WTC11 (cell line): ENCODE measurements around the gene FAM174B. TPM values are rescaled to one million over a fixed set of nuclear protein-coding genes. Genes with fewer than 3 reads are reported as not detected.

ENCODE experiments used
- ATAC-seq: fragments of 200-7000 bp; cut with Tn5 transposase; 2 replicates; pipeline ENCODE4 v1.10.0; 2021; ENCODE audit warnings: mild to moderate bottlenecking, moderate library complexity
- CTCF ChIA-PET: fragments of 300-600 bp; sonication (Branson Sonifier 250); formaldehyde crosslinking; loops from one replicate; lab custom pipeline; 2021; ENCODE audit warnings: antibody characterized with exemption; lab: Charles Lee
- POLR2A ChIA-PET: fragments of 350-600 bp; sonication (Branson Sonifier 250); formaldehyde crosslinking; loops from one replicate; lab custom pipeline; 2021; ENCODE audit warnings: antibody characterized with exemption; lab: Charles Lee
- DNase-seq: peaks from one replicate; pipeline ENCODE4 v3.0.0; 2021; ENCODE audit warnings: low spot score
- H3K27ac Mint-ChIP-seq: 2 replicates; pipeline ENCODE4 v1.8.0; 2021; ENCODE audit warnings: mixed read lengths
- H3K27me3 Mint-ChIP-seq: 2 replicates; pipeline ENCODE4 v1.8.0; 2021; ENCODE audit warnings: low read depth, mild to moderate bottlenecking, moderate library complexity, mixed read lengths
- H3K36me3 Mint-ChIP-seq: 2 replicates; pipeline ENCODE4 v1.8.0; 2021; ENCODE audit warnings: mixed read lengths
- H3K4me1 Mint-ChIP-seq: 2 replicates; pipeline ENCODE4 v1.8.0; 2022; ENCODE audit warnings: mixed read lengths
- H3K4me3 Mint-ChIP-seq: 2 replicates; pipeline ENCODE4 v1.8.0; 2021; ENCODE audit warnings: mild to moderate bottlenecking, moderate library complexity, mixed read lengths
- H3K9me3 Mint-ChIP-seq: 2 replicates; pipeline ENCODE4 v1.8.0; 2021; ENCODE audit warnings: mixed read lengths
- AR ChIP-seq: fragments of 250-450 bp; sonication (Bioruptor Pico); IDR thresholded peaks from 2 replicates; pipeline ENCODE4 v1.9.0; 2021; ENCODE audit warnings: mild to moderate bottlenecking
- ATF3 ChIP-seq: sonication (generic); formaldehyde crosslinking; conservative IDR thresholded peaks from 2 replicates; pipeline ENCODE4 v1.8.1; 2022; ENCODE audit warnings: mild to moderate bottlenecking, missing genetic modification reagents
- CTCF ChIP-seq: fragments of 200-600 bp; IDR thresholded peaks from 2 replicates; pipeline ENCODE4 v1.8.0; 2022; ENCODE audit warnings: antibody characterized with exemption
- EMX1 ChIP-seq: fragments of 250-450 bp; sonication (Bioruptor Pico); IDR thresholded peaks from 2 replicates; pipeline ENCODE4 v1.8.0; 2021; ENCODE audit warnings: mild to moderate bottlenecking
- FOXK1 ChIP-seq: sonication (generic); formaldehyde crosslinking; IDR thresholded peaks from 2 replicates; pipeline ENCODE4 v1.8.0; 2022; ENCODE audit warnings: mild to moderate bottlenecking, moderate library complexity, missing genetic modification reagents
- FOXP4 ChIP-seq: sonication (generic); formaldehyde crosslinking; IDR thresholded peaks from 2 replicates; pipeline ENCODE4 v1.8.0; 2022; ENCODE audit warnings: mild to moderate bottlenecking, missing genetic modification reagents
- GRHL2 ChIP-seq: fragments of 250-450 bp; sonication (Bioruptor Pico); IDR thresholded peaks from 2 replicates; pipeline ENCODE4 v1.8.0; 2022; ENCODE audit warnings: mild to moderate bottlenecking, moderate library complexity; ENCODE audit not compliant: insufficient replicate concordance, severe bottlenecking
- JAZF1 ChIP-seq: fragments of 250-450 bp; sonication (Bioruptor Pico); IDR thresholded peaks from 2 replicates; pipeline ENCODE4 v1.9.0; 2021; ENCODE audit warnings: moderate library complexity, mild to moderate bottlenecking, inconsistent platforms
- JUN ChIP-seq: sonication (generic); formaldehyde crosslinking; IDR thresholded peaks from 2 replicates; pipeline ENCODE4 v1.8.0; 2023; ENCODE audit warnings: mild to moderate bottlenecking, missing genetic modification reagents
- MLX ChIP-seq: sonication (generic); formaldehyde crosslinking; IDR thresholded peaks from 2 replicates; pipeline ENCODE4 v1.8.1; 2023; ENCODE audit warnings: mild to moderate bottlenecking, missing genetic modification reagents, moderate library complexity
- NFE2L1 ChIP-seq: sonication (generic); formaldehyde crosslinking; IDR thresholded peaks from 2 replicates; pipeline ENCODE4 v1.8.1; 2023; ENCODE audit warnings: missing genetic modification reagents
- PRDM15 ChIP-seq: sonication (generic); formaldehyde crosslinking; IDR thresholded peaks from 2 replicates; pipeline ENCODE4 v1.8.0; 2022; ENCODE audit warnings: missing genetic modification reagents
- PREB ChIP-seq: sonication (generic); formaldehyde crosslinking; IDR thresholded peaks from 2 replicates; pipeline ENCODE4 v1.8.1; 2022; ENCODE audit warnings: mild to moderate bottlenecking, missing genetic modification reagents, moderate library complexity, borderline replicate concordance
- PRRX2 ChIP-seq: fragments of 250-450 bp; sonication (Bioruptor Pico); IDR thresholded peaks from 2 replicates; pipeline ENCODE4 v1.8.0; 2021; ENCODE audit warnings: mild to moderate bottlenecking
- RORB ChIP-seq: fragments of 250-450 bp; sonication (Bioruptor Pico); IDR thresholded peaks from 2 replicates; pipeline ENCODE4 v1.9.0; 2021; ENCODE audit warnings: mild to moderate bottlenecking
- SP1 ChIP-seq: sonication (generic); formaldehyde crosslinking; conservative IDR thresholded peaks from 2 replicates; pipeline ENCODE4 v1.8.1; 2022; ENCODE audit warnings: missing genetic modification reagents
- ZNF121 ChIP-seq: sonication (generic); formaldehyde crosslinking; IDR thresholded peaks from 2 replicates; pipeline ENCODE4 v1.8.0; 2023; ENCODE audit warnings: missing genetic modification reagents
- ZNF138 ChIP-seq: sonication (generic); formaldehyde crosslinking; conservative IDR thresholded peaks from 2 replicates; pipeline ENCODE4 v1.8.1; 2022; ENCODE audit warnings: mild to moderate bottlenecking, moderate library complexity, missing genetic modification reagents
- total RNA-seq: library from RNA; stranded (reverse); gene quantifications from 3 replicates; pipeline ENCODE4 v1.2.3, GENCODE V29; 2021

Gene FAM174B
- total RNA-seq, 1 experiment from 2014 or later, result 22.1 TPM

GRCh38 chr15:92667287-92667904 is 11.8 kb upstream of the FAM174B start:
- ChIA-PET CTCF (interaction anchor here (1.0 to 1.7 kb wide), 3 partner anchors 15 to 47 kb away, joined by 4 to 5 read pairs (median 4); no protein-coding TSS in a partner anchor), POLR2A (interaction anchor here (1.4 kb wide), 1 partner anchor 12 kb away, joined by 9 read pairs; the partner anchor contains the start of gene FAM174B)
- Mint-ChIP-seq H3K4me1 (peaks cover 60% of the 10 kb centered on the region), H3K4me3 (peak overlapping the region; percentile 59), H3K36me3 (no peaks in the 10 kb centered on the region), H3K27ac (peak overlapping the region; percentile 21; the same call in 1 of the 2 replicates), H3K27me3 (peaks cover 69% of the 10 kb centered on the region), H3K9me3 (no peaks in the 10 kb centered on the region)
- no peak for DNase-seq
- peak; percentile 73 for ATAC-seq
- TF ChIP-seq ZNF121 (CRISPR knock-in tag) (0 out of 2 replicates have a peak, but pooled peaks have one; percentile 2), GRHL2 (CRISPR knock-in tag) (no peak), PRDM15 (peak; percentile 46; the same call in 1 of the 2 replicates), FOXK1 (CRISPR knock-in tag) (peak; percentile 59; the same call in 1 of the 2 replicates)

- TF ChIP-seq PREB (CRISPR knock-in tag), result no peak
- no peak for TF ChIP-seq PRRX2 (CRISPR knock-in tag)
- no peak for TF ChIP-seq ZNF121 (CRISPR knock-in tag)
- no peak for TF ChIP-seq CTCF
- no peak for TF ChIP-seq EMX1 (CRISPR knock-in tag)
- DNase-seq, result no peak
- Mint-ChIP-seq H3K4me1 (peaks cover 60% of the 10 kb centered on the region), H3K4me3 (peak overlapping the region; percentile 59), H3K36me3 (no peaks in the 10 kb centered on the region), H3K27ac (0 out of 2 replicates have a peak overlapping the region, but pooled peaks have one; percentile 21), H3K27me3 (peaks cover 63% of the 10 kb centered on the region), H3K9me3 (no peaks in the 10 kb centered on the region)
- ChIA-PET POLR2A (interaction anchor here (1.4 kb wide), 1 partner anchor 12 kb away, joined by 9 read pairs; the partner anchor contains the start of gene FAM174B), CTCF (interaction anchor here (1.0 to 1.7 kb wide), 3 partner anchors 16 to 48 kb away, joined by 4 to 5 read pairs (median 4); no protein-coding TSS in a partner anchor)
- ATAC-seq, result no peak
Observed at GRCh38 chr15:92666780-92667179, 11.2 kb upstream of the FAM174B start.

GRCh38 chr15:92665100-92665555 is 9.6 kb upstream of the FAM174B start:
- ATAC-seq, result no peak; the same call in 1 of the 2 replicates
- no peaks in the 10 kb centered on the region for H3K36me3 Mint-ChIP-seq
- peaks cover 60% of the 10 kb centered on the region for H3K4me1 Mint-ChIP-seq
- no peak for DNase-seq
- no peaks in the 10 kb centered on the region for H3K9me3 Mint-ChIP-seq
- ChIA-PET CTCF (interaction anchor here (1.1 to 1.2 kb wide), 4 partner anchors 11 to 143 kb away, joined by 4 to 6 read pairs (median 5); no protein-coding TSS in a partner anchor), POLR2A (no interaction called here)
- no peak overlapping the region for H3K4me3 Mint-ChIP-seq
- no peak overlapping the region for H3K27ac Mint-ChIP-seq
- H3K27me3 Mint-ChIP-seq, result peaks cover 46% of the 10 kb centered on the region
- no peak for TF ChIP-seq SP1 (CRISPR knock-in tag)
- TF ChIP-seq FOXP4 (CRISPR knock-in tag), result no peak
- TF ChIP-seq MLX, result no peak
- TF ChIP-seq JAZF1 (CRISPR knock-in tag), result no peak
- no peak for TF ChIP-seq RORB
- TF ChIP-seq NFE2L1 (CRISPR knock-in tag), result no peak
- TF ChIP-seq ATF3 (CRISPR knock-in tag), result no peak
- TF ChIP-seq ZNF138 (CRISPR knock-in tag), result no peak
- no peak for TF ChIP-seq AR (CRISPR knock-in tag)
- TF ChIP-seq JUN (CRISPR knock-in tag), result no peak
